Right lobe of liver (tissue), 6 donors: ENCODE results near the gene SNAPC1. TPM values are rescaled to one million over a fixed set of nuclear protein-coding genes. Genes with fewer than 3 reads are reported as not detected.

Source experiments
- ATAC-seq, 4 donors: fragments of 200-7000 bp; cut with Tn5 transposase; one replicate each; pipeline ENCODE4 v1.9.1; 2020; ENCODE audit warnings: mild to moderate bottlenecking in 4 of 4, moderate library complexity in 4 of 4
- DNase-seq, 3 donors: peaks; one replicate each; pipeline ENCODE4 v3.0.0-alpha.2; 2020
- H3K27ac ChIP-seq, 3 donors: fragments of 200-600 bp; one replicate each; pipeline ENCODE4 v1.8.0; 2022
- H3K27me3 ChIP-seq, 2 donors: fragments of 200-600 bp; one replicate each; pipeline ENCODE4 v1.8.0; 2022
- H3K36me3 ChIP-seq, 4 donors: fragments of 200-600 bp; sonication (generic) in 1 of 4; one replicate each; pipeline versions ENCODE4 v1.5.1 to v1.8.0; 2017 to 2022; ENCODE audit warnings: control low read depth in 1 of 4
- H3K4me1 ChIP-seq, 4 donors: fragments of 200-600 bp; sonication (generic) in 1 of 4; one replicate each; pipeline versions ENCODE4 v1.5.1 to v1.8.0; 2017 to 2022; ENCODE audit warnings: control low read depth in 1 of 4
- H3K4me3 ChIP-seq, 3 donors: fragments of 200-600 bp; one replicate each; pipeline ENCODE4 v1.8.0; 2022
- H3K9me3 ChIP-seq, 4 donors: fragments of 200-600 bp; sonication (generic) in 1 of 4; one replicate each; pipeline versions ENCODE4 v1.5.1 to v1.8.0; 2017 to 2022; ENCODE audit warnings: control low read depth in 1 of 4
- POLR2A ChIP-seq: fragments of 450-650 bp; IDR thresholded peaks from one replicate; pipeline ENCODE4 v1.6.1; 2017; ENCODE audit warnings: antibody characterized with exemption, mild to moderate bottlenecking
- WGBS: methylation state at CpG from one replicate; pipeline ENCODE4 v1.1.6; 2018; ENCODE audit warnings: low coverage, low lambda C conversion rate; ENCODE audit not compliant: insufficient coverage; ENCODE audit errors: missing lambda C conversion rate; 5-methylcytosine and 5-hydroxymethylcytosine counted together
- intact Hi-C, 2 donors: fragments of 100-400 bp; cut with DNase I; formaldehyde crosslinking; loops; one replicate each; pipeline versions ENCODE4 v1.11.2 to v1.14.1; 2022
- total RNA-seq, 6 experiments: library from RNA; depleted of rRNA in 2 of 6; stranded (reverse); fragments of >200 nt in 2 of 6; fragmentation: NEBNext Ultra II Directional in 3 of 6; extraction: Animal tissue kit (Norgen Biotek cat#: 25700) in 3 of 6; gene quantifications; one replicate each; pipeline versions ENCODE4 v1.1.0 to v1.2.4, GENCODE V29; 2016 to 2023
- TF ChIP-seq, protein P1 (sequence below), 4 donors: fragments of 200-600 bp in 3 of 4; fragments of 450-650 bp in 1 of 4; IDR thresholded peaks; one replicate each; pipeline versions ENCODE4 v1.5.1 to v1.8.0; 2016 to 2022; ENCODE audit warnings: antibody characterized with exemption in 4 of 4, mild to moderate bottlenecking in 2 of 4
- donor health status: DM: no; HTN: yes; CAD: no.
- donor health status: DM: no; HTN: no; CAD: no.
- donor health status: DM: no; HTN: no; CAD: no.
- donor health status: DM: no; HTN: yes; CAD: no.
- donor health status: DM: no; HTN: yes; CAD: no.

SNAPC1 gene
- total RNA-seq, 6 experiments from 2014 or later = 0.88 to 2.0 (median 1.8) TPM

- Histone ChIP-seq H3K27me3 (no peaks in the 10 kb centered on the region), H3K4me3 (no peak overlapping the region), H3K9me3 (no peaks in the 10 kb centered on the region), H3K36me3 (peaks cover 0 to 36% (median 2%) of the 10 kb centered on the region in 4 donors), H3K27ac (no peak overlapping the region), H3K4me1 (no peaks in the 10 kb centered on the region)
- TF ChIP-seq POLR2A = no peak
- DNase-seq (no peak), ATAC-seq (no peak)
- WGBS = 93% methylated on average over 3 of the region's 3 CpGs
- intact Hi-C loops = no loop called here
Measured at GRCh38 chr14:61769893-61770292, 7.7 kb downstream of the SNAPC1 start.

- H3K27ac ChIP-seq = no peak overlapping the region
- H3K9me3 ChIP-seq = no peaks in the 10 kb centered on the region
- TF ChIP-seq, protein P1, sequence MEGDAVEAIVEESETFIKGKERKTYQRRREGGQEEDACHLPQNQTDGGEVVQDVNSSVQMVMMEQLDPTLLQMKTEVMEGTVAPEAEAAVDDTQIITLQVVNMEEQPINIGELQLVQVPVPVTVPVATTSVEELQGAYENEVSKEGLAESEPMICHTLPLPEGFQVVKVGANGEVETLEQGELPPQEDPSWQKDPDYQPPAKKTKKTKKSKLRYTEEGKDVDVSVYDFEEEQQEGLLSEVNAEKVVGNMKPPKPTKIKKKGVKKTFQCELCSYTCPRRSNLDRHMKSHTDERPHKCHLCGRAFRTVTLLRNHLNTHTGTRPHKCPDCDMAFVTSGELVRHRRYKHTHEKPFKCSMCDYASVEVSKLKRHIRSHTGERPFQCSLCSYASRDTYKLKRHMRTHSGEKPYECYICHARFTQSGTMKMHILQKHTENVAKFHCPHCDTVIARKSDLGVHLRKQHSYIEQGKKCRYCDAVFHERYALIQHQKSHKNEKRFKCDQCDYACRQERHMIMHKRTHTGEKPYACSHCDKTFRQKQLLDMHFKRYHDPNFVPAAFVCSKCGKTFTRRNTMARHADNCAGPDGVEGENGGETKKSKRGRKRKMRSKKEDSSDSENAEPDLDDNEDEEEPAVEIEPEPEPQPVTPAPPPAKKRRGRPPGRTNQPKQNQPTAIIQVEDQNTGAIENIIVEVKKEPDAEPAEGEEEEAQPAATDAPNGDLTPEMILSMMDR (IDR thresholded peaks at IDR 0.05) = no peak
- TF ChIP-seq POLR2A = no peak
- H3K36me3 ChIP-seq = peaks cover 0 to 39% (median 4%) of the 10 kb centered on the region in 4 donors
- WGBS = 100% methylated on average over 1 of the region's 1 CpG
- DNase-seq (no peak), ATAC-seq (no peak)
- H3K4me3 ChIP-seq = no peak overlapping the region
- H3K4me1 ChIP-seq = no peaks in the 10 kb centered on the region
- H3K27me3 ChIP-seq = no peaks in the 10 kb centered on the region
- intact Hi-C loops = no loop called here
Measured at GRCh38 chr14:61774861-61775260, 12.6 kb downstream of the SNAPC1 start.

DNA sequence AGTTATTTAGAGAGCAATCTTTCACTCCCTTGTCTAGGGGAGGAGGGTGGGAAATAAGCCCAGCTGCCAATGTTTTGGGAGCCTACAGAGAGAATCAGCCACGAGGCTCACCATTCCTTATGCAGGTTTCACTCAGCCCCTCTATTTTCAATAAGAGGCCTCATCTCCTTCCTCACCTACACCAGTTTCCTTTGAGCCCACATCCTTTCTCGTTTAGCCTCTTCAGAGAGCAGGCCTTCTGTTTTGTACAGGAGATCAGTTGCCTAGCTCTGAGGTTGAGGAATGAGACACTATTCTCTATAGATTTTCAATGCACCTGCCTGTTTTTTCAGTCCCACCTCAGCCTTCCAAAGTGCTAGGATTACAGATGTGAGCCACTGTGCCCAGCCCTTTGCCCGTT, 17.9 kb downstream of the SNAPC1 start:
- no peak for TF ChIP-seq POLR2A
- TF ChIP-seq, protein P1 (IDR thresholded peaks at IDR 0.05) = no peak
- Histone ChIP-seq H3K4me1 (no peaks in the 10 kb centered on the region), H3K9me3 (no peaks in the 10 kb centered on the region), H3K36me3 (peaks cover 0 to 26% (median 9%) of the 10 kb centered on the region in 4 donors), H3K27ac (no peak overlapping the region), H3K27me3 (no peaks in the 10 kb centered on the region), H3K4me3 (no peak overlapping the region)
- 79% methylated on average over 3 of the region's 3 CpGs for WGBS
- intact Hi-C loops = no loop called here
- DNase-seq (no peak), ATAC-seq (no peak)

GRCh38 chr14:61797309-61797708, 35.1 kb downstream of the SNAPC1 start:
- Histone ChIP-seq H3K27ac (no peak overlapping the region), H3K4me1 (no peaks in the 10 kb centered on the region), H3K9me3 (no peaks in the 10 kb centered on the region), H3K27me3 (no peaks in the 10 kb centered on the region), H3K36me3 (no peaks in the 10 kb centered on the region), H3K4me3 (no peak overlapping the region)
- 95% methylated on average over 4 of the region's 5 CpGs for WGBS
- DNase-seq = no peak
- no peak for TF ChIP-seq POLR2A
- TF ChIP-seq, protein P1 (IDR thresholded peaks at IDR 0.05) = no peak
- intact Hi-C loops = no loop called here
- ATAC-seq = no peak

DNA sequence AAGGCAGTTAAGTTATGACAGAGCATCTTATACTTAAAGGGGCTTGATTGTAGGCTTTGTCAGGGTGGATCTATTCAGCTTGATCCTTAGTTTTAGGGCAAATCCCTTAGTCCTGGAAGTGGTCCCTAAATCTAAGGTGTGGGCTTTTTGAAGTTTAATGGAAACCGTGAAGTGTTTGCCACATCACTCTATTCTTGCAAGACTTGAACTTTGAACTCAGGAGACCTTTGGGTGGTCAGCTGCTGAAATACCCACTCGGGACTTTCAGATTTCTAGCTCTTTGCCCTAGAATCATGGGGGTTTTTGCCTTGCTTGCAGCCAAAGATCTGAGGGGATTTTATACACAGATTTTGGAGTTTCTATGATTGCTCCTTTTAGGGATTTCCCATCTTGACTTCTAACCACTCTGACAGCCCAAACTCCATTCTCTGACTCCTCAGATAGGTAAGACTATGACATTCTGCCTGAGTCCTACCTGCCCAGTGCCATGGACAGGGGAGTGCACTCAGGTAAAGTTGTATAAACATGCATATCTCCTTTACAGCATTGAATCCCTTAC, 39.9 kb downstream of the SNAPC1 start:
- DNase-seq (no peak), ATAC-seq (no peak)
- intact Hi-C loops = no loop called here
- H3K36me3 ChIP-seq = no peaks in the 10 kb centered on the region
- no peak overlapping the region for H3K4me3 ChIP-seq
- no peak for TF ChIP-seq POLR2A
- TF ChIP-seq, protein P1 (IDR thresholded peaks at IDR 0.05) = no peak
- H3K9me3 ChIP-seq = no peaks in the 10 kb centered on the region
- H3K4me1 ChIP-seq = no peaks in the 10 kb centered on the region
- H3K27me3 ChIP-seq = no peaks in the 10 kb centered on the region
- 40% methylated on average over 2 of the region's 2 CpGs for WGBS
- no peak overlapping the region for H3K27ac ChIP-seq
